HL-60 (cell line): Measurements from ENCODE around the gene PTPRN2.

Source experiments
- DNase-seq, 2 experiments: peaks; one replicate each; pipeline ENCODE4 v3.0.0-alpha.2; 2010 to 2020; ENCODE audit warnings: low read depth in 1 of 2, low spot score in 1 of 2
- H3K27ac ChIP-seq: fragments of 250-450 bp; sonication (Bioruptor Pico); replicated peaks from 2 replicates; pipeline ENCODE4 v1.5.1; 2020; ENCODE audit warnings: mild to moderate bottlenecking, moderate library complexity
- H3K27me3 ChIP-seq: fragments of 250-450 bp; sonication (Bioruptor Pico); 2 replicates; pipeline ENCODE4 v1.5.1; 2021; ENCODE audit warnings: mild to moderate bottlenecking, moderate library complexity; ENCODE audit not compliant: insufficient read depth, poor library complexity, severe bottlenecking
- H3K4me3 ChIP-seq: replicated peaks from 2 replicates; pipeline ENCODE4 v1.5.1; 2011; ENCODE audit warnings: mild to moderate bottlenecking, control low read depth, low read length; ENCODE audit not compliant: insufficient read depth
- GABPA ChIP-seq: IDR thresholded peaks from 2 replicates; pipeline ENCODE4 v1.6.1; 2012; ENCODE audit warnings: low read depth
- POLR2AphosphoS5 ChIP-seq: IDR thresholded peaks from 2 replicates; pipeline ENCODE4 v1.6.1; 2012; ENCODE audit warnings: low read depth
- SPI1 ChIP-seq: IDR thresholded peaks from 2 replicates; pipeline ENCODE4 v1.6.1; 2012; ENCODE audit warnings: low read depth, mild to moderate bottlenecking, borderline replicate concordance
- TF ChIP-seq, protein P1 (sequence below): IDR thresholded peaks from 2 replicates; pipeline ENCODE4 v1.6.1; 2012; ENCODE audit warnings: low read depth; ENCODE audit not compliant: insufficient replicate concordance
- TF ChIP-seq, protein P2 (sequence below): IDR thresholded peaks from one replicate; pipeline ENCODE4 v1.5.1; 2011; ENCODE audit warnings: low read length, control low read depth, inconsistent platforms; ENCODE audit not compliant: insufficient read depth

PTPRN2 gene

DNA sequence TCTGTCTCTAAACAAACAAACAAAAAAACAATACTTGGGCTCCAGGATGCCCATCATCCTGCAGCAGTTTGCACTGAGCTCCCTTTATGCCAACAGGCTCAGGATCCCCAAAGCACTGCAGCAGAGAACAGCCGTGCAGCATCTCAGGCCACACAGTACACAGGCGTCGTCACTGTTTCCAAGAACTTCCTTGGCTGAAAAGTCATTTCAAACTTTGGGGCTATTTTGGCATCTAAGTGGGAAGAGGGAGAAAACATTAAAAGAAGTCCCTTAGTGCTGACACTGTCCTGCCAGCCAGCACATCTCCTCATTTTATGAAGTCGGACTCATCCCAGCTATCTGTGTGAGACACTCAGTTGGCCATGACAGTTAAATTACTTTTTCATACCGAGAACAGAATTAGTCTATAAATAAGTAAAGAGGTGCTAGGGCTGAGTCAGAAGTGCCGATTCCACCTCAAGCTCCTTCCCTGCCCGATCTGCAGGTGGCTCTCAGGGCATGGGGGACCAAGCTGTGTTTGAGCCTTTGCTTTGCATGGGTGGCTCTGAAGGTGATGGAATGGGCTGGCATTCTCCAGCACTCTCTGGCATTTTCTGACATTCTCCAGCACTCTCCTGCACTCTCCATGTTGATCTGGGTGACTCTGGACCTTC is 68.5 kb downstream of the PTPRN2 start:
- DNase-seq: no peak
- Histone ChIP-seq H3K27me3 (no peaks in the 10 kb centered on the region), H3K4me3 (no peak overlapping the region), H3K27ac (no peak overlapping the region)
- TF ChIP-seq, protein P1, sequence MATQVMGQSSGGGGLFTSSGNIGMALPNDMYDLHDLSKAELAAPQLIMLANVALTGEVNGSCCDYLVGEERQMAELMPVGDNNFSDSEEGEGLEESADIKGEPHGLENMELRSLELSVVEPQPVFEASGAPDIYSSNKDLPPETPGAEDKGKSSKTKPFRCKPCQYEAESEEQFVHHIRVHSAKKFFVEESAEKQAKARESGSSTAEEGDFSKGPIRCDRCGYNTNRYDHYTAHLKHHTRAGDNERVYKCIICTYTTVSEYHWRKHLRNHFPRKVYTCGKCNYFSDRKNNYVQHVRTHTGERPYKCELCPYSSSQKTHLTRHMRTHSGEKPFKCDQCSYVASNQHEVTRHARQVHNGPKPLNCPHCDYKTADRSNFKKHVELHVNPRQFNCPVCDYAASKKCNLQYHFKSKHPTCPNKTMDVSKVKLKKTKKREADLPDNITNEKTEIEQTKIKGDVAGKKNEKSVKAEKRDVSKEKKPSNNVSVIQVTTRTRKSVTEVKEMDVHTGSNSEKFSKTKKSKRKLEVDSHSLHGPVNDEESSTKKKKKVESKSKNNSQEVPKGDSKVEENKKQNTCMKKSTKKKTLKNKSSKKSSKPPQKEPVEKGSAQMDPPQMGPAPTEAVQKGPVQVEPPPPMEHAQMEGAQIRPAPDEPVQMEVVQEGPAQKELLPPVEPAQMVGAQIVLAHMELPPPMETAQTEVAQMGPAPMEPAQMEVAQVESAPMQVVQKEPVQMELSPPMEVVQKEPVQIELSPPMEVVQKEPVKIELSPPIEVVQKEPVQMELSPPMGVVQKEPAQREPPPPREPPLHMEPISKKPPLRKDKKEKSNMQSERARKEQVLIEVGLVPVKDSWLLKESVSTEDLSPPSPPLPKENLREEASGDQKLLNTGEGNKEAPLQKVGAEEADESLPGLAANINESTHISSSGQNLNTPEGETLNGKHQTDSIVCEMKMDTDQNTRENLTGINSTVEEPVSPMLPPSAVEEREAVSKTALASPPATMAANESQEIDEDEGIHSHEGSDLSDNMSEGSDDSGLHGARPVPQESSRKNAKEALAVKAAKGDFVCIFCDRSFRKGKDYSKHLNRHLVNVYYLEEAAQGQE: no peak
- TF ChIP-seq GABPA: no peak
- TF ChIP-seq, protein P2, sequence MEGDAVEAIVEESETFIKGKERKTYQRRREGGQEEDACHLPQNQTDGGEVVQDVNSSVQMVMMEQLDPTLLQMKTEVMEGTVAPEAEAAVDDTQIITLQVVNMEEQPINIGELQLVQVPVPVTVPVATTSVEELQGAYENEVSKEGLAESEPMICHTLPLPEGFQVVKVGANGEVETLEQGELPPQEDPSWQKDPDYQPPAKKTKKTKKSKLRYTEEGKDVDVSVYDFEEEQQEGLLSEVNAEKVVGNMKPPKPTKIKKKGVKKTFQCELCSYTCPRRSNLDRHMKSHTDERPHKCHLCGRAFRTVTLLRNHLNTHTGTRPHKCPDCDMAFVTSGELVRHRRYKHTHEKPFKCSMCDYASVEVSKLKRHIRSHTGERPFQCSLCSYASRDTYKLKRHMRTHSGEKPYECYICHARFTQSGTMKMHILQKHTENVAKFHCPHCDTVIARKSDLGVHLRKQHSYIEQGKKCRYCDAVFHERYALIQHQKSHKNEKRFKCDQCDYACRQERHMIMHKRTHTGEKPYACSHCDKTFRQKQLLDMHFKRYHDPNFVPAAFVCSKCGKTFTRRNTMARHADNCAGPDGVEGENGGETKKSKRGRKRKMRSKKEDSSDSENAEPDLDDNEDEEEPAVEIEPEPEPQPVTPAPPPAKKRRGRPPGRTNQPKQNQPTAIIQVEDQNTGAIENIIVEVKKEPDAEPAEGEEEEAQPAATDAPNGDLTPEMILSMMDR: no peak
- TF ChIP-seq SPI1: no peak
- no peak for TF ChIP-seq POLR2AphosphoS5

GRCh38 chr7:158517571-158517970 is 70.1 kb downstream of the PTPRN2 start:
- Histone ChIP-seq H3K4me3 (no peak overlapping the region), H3K27ac (no peak overlapping the region), H3K27me3 (no peaks in the 10 kb centered on the region)
- DNase-seq: no peak
- TF ChIP-seq GABPA (no peak), SPI1 (no peak)

DNA sequence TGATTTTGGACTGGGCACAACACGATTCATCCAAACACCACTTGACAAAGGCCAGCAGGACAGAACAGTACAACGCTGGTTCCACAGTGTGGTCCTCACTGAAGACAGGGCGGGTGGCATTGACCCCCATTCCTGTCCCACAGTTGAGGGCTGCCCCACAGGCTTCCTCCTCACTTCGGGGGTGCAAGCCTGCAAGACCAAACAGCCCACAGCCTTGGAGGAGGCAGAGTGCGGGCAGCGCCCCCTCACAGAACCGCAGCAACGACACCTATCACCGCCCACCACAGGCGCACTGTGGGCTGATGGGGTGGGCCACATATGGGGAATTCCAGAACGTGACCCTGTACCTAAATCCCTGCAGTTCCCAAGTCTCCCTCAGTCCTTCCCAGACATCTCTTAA is 70.6 kb downstream of the PTPRN2 start:
- DNase-seq: no peak
- Histone ChIP-seq H3K27me3 (no peaks in the 10 kb centered on the region), H3K27ac (no peak overlapping the region), H3K4me3 (no peak overlapping the region)
- no peak for TF ChIP-seq POLR2AphosphoS5
- TF ChIP-seq SPI1: no peak
- TF ChIP-seq, protein P2: no peak
- TF ChIP-seq GABPA: no peak
- TF ChIP-seq, protein P1: no peak

- TF ChIP-seq, protein P1: no peak
- TF ChIP-seq POLR2AphosphoS5: no peak
- TF ChIP-seq, protein P2: no peak
- TF ChIP-seq GABPA: no peak
- TF ChIP-seq SPI1: no peak
- no peak overlapping the region for H3K27ac ChIP-seq
- no peak overlapping the region for H3K4me3 ChIP-seq
- DNase-seq: no peak
- no peaks in the 10 kb centered on the region for H3K27me3 ChIP-seq
Measured at GRCh38 chr7:158516524-158516923, 71.1 kb downstream of the PTPRN2 start.
